AG04450 (cell line): ENCODE measurements around the gene ABHD13. TPM values are rescaled to one million over a fixed set of nuclear protein-coding genes. Genes with fewer than 3 reads are reported as not detected.

Source experiments
- CTCF ChIA-PET: fragments of 300-600, 350-600 bp; formaldehyde crosslinking; extraction: SDS; loops from one replicate; lab custom pipeline; 2022; ENCODE audit warnings: antibody characterized with exemption, inconsistent platforms; lab: Charles Lee
- POLR2A ChIA-PET: fragments of 350-600 bp; formaldehyde crosslinking; extraction: SDS; loops from one replicate; lab custom pipeline; 2021; ENCODE audit warnings: antibody characterized with exemption, inconsistent platforms; lab: Yijun Ruan, JAX
- DNase-seq: peaks from one replicate; pipeline ENCODE4 v3.0.0-alpha.2; 2011; ENCODE audit warnings: low read depth, low spot score
- H3K27ac ChIP-seq: one replicate; pipeline ENCODE4 v1.5.1; 2012; ENCODE audit warnings: low read depth, low read length, control low read depth
- H3K27me3 ChIP-seq: one replicate; pipeline ENCODE4 v1.6.0; 2012; ENCODE audit warnings: low read length; ENCODE audit not compliant: control insufficient read depth, insufficient read depth
- H3K4me3 ChIP-seq: 2 replicates; pipeline ENCODE4 v1.5.1; 2011; ENCODE audit warnings: mild to moderate bottlenecking, low read depth, low read length, control low read depth
- H3K9me3 ChIP-seq: 2 replicates; pipeline ENCODE4 v1.5.1; 2012; ENCODE audit warnings: low read length; ENCODE audit not compliant: control insufficient read depth, insufficient read depth
- polyA plus RNA-seq: library from polyadenylated mRNA; depleted of rRNA; stranded (reverse); fragments of >200 nt; gene quantifications from 2 replicates; pipeline ENCODE4 v1.2.3, GENCODE V29; 2011
- TF ChIP-seq, protein P1 (sequence below): IDR thresholded peaks from 2 replicates; pipeline ENCODE4 v1.5.1; 2011; ENCODE audit warnings: low read depth, low read length, control low read depth, inconsistent platforms

Gene ABHD13
- polyA plus RNA-seq, 1 experiment = 8.9 TPM

DNA sequence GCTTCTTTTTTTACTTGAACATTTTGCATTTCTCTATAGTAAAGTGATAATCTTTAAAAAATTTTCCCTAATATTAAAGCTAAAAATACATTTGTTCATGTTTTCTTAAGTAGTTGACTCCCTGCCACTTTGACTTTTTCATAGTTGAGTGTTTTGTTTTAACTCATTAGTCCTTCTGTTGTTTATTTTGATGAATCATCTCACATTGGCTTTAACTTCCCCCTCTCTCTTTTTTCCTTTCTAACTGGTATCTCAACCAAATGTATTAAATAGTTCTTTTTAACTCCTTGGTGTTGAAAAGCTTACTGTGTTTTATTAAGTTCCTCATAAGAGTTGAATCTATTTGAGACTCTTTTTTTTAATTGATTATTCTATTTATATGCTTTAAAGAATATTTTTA, 54.1 kb downstream of the ABHD13 start:
- Histone ChIP-seq H3K27ac (no peak overlapping the region), H3K27me3 (no peaks in the 10 kb centered on the region), H3K4me3 (no peak overlapping the region), H3K9me3 (no peaks in the 10 kb centered on the region)
- no peak for DNase-seq
- ChIA-PET POLR2A (no interaction called here), CTCF (interaction anchor here (0.6 to 1.0 kb wide), 2 partner anchors 623 to 1705 kb away, joined by 3 read pairs; partner anchors contain the start of gene ARGLU1)
- TF ChIP-seq, protein P1, sequence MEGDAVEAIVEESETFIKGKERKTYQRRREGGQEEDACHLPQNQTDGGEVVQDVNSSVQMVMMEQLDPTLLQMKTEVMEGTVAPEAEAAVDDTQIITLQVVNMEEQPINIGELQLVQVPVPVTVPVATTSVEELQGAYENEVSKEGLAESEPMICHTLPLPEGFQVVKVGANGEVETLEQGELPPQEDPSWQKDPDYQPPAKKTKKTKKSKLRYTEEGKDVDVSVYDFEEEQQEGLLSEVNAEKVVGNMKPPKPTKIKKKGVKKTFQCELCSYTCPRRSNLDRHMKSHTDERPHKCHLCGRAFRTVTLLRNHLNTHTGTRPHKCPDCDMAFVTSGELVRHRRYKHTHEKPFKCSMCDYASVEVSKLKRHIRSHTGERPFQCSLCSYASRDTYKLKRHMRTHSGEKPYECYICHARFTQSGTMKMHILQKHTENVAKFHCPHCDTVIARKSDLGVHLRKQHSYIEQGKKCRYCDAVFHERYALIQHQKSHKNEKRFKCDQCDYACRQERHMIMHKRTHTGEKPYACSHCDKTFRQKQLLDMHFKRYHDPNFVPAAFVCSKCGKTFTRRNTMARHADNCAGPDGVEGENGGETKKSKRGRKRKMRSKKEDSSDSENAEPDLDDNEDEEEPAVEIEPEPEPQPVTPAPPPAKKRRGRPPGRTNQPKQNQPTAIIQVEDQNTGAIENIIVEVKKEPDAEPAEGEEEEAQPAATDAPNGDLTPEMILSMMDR = no peak

DNA sequence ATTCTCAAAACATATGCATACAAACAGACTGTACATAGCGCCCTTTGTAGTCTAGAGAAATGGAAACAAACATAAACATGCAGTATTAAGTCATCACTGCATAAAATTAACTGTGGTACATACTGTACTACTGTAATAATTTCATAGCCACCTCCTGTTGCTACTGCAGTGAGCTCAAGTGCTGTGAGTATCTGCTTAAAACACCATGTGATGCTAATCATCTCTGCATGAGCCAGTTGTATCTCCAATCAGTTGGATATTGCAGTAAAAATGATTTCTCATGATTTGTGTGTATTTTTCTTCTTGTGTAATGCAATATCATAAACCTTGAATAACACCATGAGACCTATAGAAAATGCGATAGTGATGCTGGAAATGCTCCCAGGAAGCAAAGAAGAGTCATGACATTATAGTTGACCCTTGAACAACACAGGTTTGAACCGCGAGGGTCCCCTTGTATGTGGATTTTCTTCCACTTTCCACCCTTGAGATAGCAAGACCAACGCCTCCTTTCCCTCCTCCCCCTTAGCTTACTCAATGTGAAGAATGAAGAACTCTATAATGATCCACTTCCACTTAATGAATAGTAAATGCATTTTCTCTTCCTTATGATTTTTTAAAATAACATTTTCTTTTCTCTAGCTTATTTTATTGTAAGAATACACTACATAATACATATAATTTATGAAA, 55.4 kb downstream of the ABHD13 start:
- ChIA-PET POLR2A (no interaction called here), CTCF (interaction anchor here (0.5 kb wide), 1 partner anchor 55 kb away, joined by 3 read pairs; the partner anchor contains the start of gene ABHD13)

DNA sequence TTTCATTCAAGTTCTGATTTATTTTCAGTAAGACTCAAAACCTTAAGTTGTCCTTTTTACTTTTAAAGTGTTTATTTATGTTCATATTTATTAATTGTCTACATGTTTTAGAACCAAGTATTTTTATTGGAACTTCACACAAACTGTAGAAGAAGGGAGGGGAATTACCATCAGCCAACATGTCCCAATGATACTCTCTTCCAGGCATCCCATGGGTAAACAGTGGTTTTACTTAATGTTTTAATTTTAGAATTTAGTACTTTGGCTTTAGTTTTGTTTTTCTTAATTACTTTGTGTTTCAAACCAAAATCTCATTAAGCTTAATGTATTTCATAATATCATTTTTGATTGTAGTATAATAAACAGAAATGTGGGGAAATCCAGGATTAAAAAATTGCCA, 56.5 kb downstream of the ABHD13 start:
- CTCF ChIA-PET = interaction anchor here (1.5 kb wide), 1 partner anchor 48 kb away, joined by 4 read pairs; no protein-coding TSS in a partner anchor
- POLR2A ChIA-PET = no interaction called here
- no peaks in the 10 kb centered on the region for H3K9me3 ChIP-seq
- TF ChIP-seq, protein P1 = no peak
- no peak overlapping the region for H3K4me3 ChIP-seq
- DNase-seq = no peak
- H3K27me3 ChIP-seq = no peaks in the 10 kb centered on the region
- no peak overlapping the region for H3K27ac ChIP-seq

More for the DNA sequence above, 55.4 kb downstream of the ABHD13 start:
- TF ChIP-seq, protein P1 = no peak
- Histone ChIP-seq H3K27ac (no peak overlapping the region), H3K4me3 (no peak overlapping the region), H3K27me3 (no peaks in the 10 kb centered on the region), H3K9me3 (no peaks in the 10 kb centered on the region)
- no peak for DNase-seq

DNA sequence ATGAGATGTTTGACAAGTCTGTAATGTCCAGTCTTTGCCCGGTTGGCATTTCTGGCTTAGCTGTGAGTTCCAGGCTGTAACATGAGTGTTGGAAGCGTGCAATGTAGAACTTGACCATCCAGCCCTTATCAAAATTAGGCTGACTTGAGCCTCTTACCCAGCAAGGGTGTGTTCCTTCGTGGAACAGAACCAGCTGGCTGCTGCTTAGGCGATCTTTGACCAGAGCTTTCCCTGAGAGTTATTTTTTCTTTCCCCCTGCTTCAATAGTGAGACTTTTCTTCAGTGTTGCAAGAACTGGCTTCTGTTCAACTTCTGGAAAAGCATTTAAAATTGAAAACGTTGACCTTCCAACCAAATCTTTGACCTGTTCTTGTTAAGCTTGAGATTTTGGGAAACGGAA, 57.9 kb downstream of the ABHD13 start:
- Histone ChIP-seq H3K9me3 (no peaks in the 10 kb centered on the region), H3K27ac (no peak overlapping the region), H3K27me3 (no peaks in the 10 kb centered on the region), H3K4me3 (no peak overlapping the region)
- POLR2A ChIA-PET = no interaction called here
- no peak for DNase-seq
- CTCF ChIA-PET = interaction anchor here (1.5 kb wide), 1 partner anchor 47 kb away, joined by 4 read pairs; no protein-coding TSS in a partner anchor
- TF ChIP-seq, protein P1 = no peak

DNA sequence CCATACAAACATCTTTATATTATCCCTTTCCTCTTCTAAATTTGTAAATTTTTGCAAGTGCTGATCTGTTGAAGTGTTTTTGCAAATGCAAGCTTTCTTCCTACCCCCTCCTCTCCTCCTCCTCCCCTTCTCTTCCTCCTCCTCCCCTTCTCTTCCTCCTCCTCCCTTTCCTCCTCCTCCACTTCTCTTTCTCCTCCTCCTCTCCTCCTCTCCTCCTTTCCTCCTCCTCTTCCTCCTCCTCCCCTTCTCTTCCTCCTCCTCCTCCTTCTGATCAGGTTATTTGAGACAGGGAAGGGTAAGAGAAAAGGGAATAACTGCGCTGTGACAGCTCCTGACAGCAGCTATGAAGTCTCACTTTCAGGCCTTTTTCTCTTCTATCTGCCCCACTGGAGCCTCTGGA, 60.3 kb downstream of the ABHD13 start:
- Histone ChIP-seq H3K27ac (no peak overlapping the region), H3K9me3 (no peaks in the 10 kb centered on the region), H3K4me3 (no peak overlapping the region), H3K27me3 (no peaks in the 10 kb centered on the region)
- no peak for DNase-seq
- POLR2A ChIA-PET = no interaction called here
- CTCF ChIA-PET = no interaction called here
- TF ChIP-seq, protein P1 = no peak
